Measurements from ENCODE around the gene ASPA.

DNA sequence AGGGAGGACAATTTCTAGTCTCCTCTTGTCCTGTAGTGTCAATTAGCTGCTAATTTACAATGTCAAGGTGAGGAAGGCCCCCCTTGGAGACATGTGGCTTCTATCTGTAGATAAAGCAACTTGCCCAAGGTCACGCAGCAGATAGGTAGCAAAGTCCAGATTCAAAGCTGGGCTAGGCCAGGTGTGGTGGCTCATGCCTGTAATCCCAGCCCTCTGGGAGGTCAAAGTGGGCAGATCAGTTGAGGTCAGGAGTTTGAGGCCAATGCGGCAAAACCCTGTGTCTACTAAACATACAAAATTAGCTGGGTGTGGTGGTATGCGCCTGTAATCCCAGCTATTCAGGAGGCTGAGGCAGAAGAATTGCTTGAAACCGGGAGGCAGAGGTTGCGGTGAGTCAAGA, 70.7 kb downstream of the ASPA start:
- TF ChIP-seq, protein P1, sequence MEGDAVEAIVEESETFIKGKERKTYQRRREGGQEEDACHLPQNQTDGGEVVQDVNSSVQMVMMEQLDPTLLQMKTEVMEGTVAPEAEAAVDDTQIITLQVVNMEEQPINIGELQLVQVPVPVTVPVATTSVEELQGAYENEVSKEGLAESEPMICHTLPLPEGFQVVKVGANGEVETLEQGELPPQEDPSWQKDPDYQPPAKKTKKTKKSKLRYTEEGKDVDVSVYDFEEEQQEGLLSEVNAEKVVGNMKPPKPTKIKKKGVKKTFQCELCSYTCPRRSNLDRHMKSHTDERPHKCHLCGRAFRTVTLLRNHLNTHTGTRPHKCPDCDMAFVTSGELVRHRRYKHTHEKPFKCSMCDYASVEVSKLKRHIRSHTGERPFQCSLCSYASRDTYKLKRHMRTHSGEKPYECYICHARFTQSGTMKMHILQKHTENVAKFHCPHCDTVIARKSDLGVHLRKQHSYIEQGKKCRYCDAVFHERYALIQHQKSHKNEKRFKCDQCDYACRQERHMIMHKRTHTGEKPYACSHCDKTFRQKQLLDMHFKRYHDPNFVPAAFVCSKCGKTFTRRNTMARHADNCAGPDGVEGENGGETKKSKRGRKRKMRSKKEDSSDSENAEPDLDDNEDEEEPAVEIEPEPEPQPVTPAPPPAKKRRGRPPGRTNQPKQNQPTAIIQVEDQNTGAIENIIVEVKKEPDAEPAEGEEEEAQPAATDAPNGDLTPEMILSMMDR (IDR thresholded peaks at IDR 0.05; ENCODE audit: low read length) = no peak
- TF ChIP-seq EZH2 (optimal IDR thresholded peaks at IDR 0.05; ENCODE audit: low read depth, low read length) (no peak), EZH2phosphoT487 (IDR thresholded peaks at IDR 0.05; ENCODE audit: low read length) (no peak)
